WTC11 (cell line): ENCODE data around the gene MED23. TPM values are rescaled to one million over a fixed set of nuclear protein-coding genes. Genes with fewer than 3 reads are reported as not detected.

ENCODE experiments used
- ATAC-seq: fragments of 200-7000 bp; cut with Tn5 transposase; 2 replicates; pipeline ENCODE4 v1.10.0; 2021; ENCODE audit warnings: mild to moderate bottlenecking, moderate library complexity
- CTCF ChIA-PET: fragments of 300-600 bp; sonication (Branson Sonifier 250); formaldehyde crosslinking; loops from one replicate; lab custom pipeline; 2021; ENCODE audit warnings: antibody characterized with exemption; lab: Charles Lee
- POLR2A ChIA-PET: fragments of 350-600 bp; sonication (Branson Sonifier 250); formaldehyde crosslinking; loops from one replicate; lab custom pipeline; 2021; ENCODE audit warnings: antibody characterized with exemption; lab: Charles Lee
- DNase-seq: peaks from one replicate; pipeline ENCODE4 v3.0.0; 2021; ENCODE audit warnings: low spot score
- H3K27ac Mint-ChIP-seq: 2 replicates; pipeline ENCODE4 v1.8.0; 2021; ENCODE audit warnings: mixed read lengths
- H3K27me3 Mint-ChIP-seq: 2 replicates; pipeline ENCODE4 v1.8.0; 2021; ENCODE audit warnings: low read depth, mild to moderate bottlenecking, moderate library complexity, mixed read lengths
- H3K36me3 Mint-ChIP-seq: 2 replicates; pipeline ENCODE4 v1.8.0; 2021; ENCODE audit warnings: mixed read lengths
- H3K4me1 Mint-ChIP-seq: 2 replicates; pipeline ENCODE4 v1.8.0; 2022; ENCODE audit warnings: mixed read lengths
- H3K4me3 Mint-ChIP-seq: 2 replicates; pipeline ENCODE4 v1.8.0; 2021; ENCODE audit warnings: mild to moderate bottlenecking, moderate library complexity, mixed read lengths
- H3K9me3 Mint-ChIP-seq: 2 replicates; pipeline ENCODE4 v1.8.0; 2021; ENCODE audit warnings: mixed read lengths
- ARID4B ChIP-seq: sonication (generic); formaldehyde crosslinking; IDR thresholded peaks from 2 replicates; pipeline ENCODE4 v1.8.0; 2023; ENCODE audit warnings: missing genetic modification reagents, mild to moderate bottlenecking, borderline replicate concordance
- E2F5 ChIP-seq: sonication (generic); formaldehyde crosslinking; IDR thresholded peaks from 2 replicates; pipeline ENCODE4 v1.8.1; 2022; ENCODE audit warnings: mild to moderate bottlenecking, moderate library complexity, missing genetic modification reagents
- ETV6 ChIP-seq: sonication (generic); formaldehyde crosslinking; IDR thresholded peaks from 2 replicates; pipeline ENCODE4 v1.8.1; 2022; ENCODE audit warnings: mild to moderate bottlenecking, missing genetic modification reagents
- FOXP1 ChIP-seq: sonication (generic); formaldehyde crosslinking; IDR thresholded peaks from 2 replicates; pipeline ENCODE4 v1.8.0; 2022; ENCODE audit warnings: missing genetic modification reagents, mild to moderate bottlenecking, moderate library complexity, borderline replicate concordance
- GABPB1 ChIP-seq: sonication (generic); formaldehyde crosslinking; IDR thresholded peaks from 2 replicates; pipeline ENCODE4 v1.8.1; 2023; ENCODE audit warnings: mild to moderate bottlenecking, missing genetic modification reagents
- IRF1 ChIP-seq: sonication (generic); formaldehyde crosslinking; IDR thresholded peaks from 2 replicates; pipeline ENCODE4 v1.8.0; 2023; ENCODE audit warnings: missing genetic modification reagents
- JAZF1 ChIP-seq: fragments of 250-450 bp; sonication (Bioruptor Pico); IDR thresholded peaks from 2 replicates; pipeline ENCODE4 v1.9.0; 2021; ENCODE audit warnings: moderate library complexity, mild to moderate bottlenecking, inconsistent platforms
- MAX ChIP-seq: sonication (generic); formaldehyde crosslinking; IDR thresholded peaks from 2 replicates; pipeline ENCODE4 v1.8.0; 2022; ENCODE audit warnings: mild to moderate bottlenecking, missing genetic modification reagents
- NFE2L1 ChIP-seq: sonication (generic); formaldehyde crosslinking; IDR thresholded peaks from 2 replicates; pipeline ENCODE4 v1.8.1; 2023; ENCODE audit warnings: missing genetic modification reagents
- OVOL2 ChIP-seq: fragments of 250-450 bp; sonication (Bioruptor Pico); IDR thresholded peaks from 2 replicates; pipeline ENCODE4 v1.9.0; 2021; ENCODE audit warnings: mild to moderate bottlenecking, borderline replicate concordance
- PREB ChIP-seq: sonication (generic); formaldehyde crosslinking; IDR thresholded peaks from 2 replicates; pipeline ENCODE4 v1.8.1; 2022; ENCODE audit warnings: mild to moderate bottlenecking, missing genetic modification reagents, moderate library complexity, borderline replicate concordance
- PRRX2 ChIP-seq: fragments of 250-450 bp; sonication (Bioruptor Pico); IDR thresholded peaks from 2 replicates; pipeline ENCODE4 v1.8.0; 2021; ENCODE audit warnings: mild to moderate bottlenecking
- TEAD1 ChIP-seq: sonication (generic); formaldehyde crosslinking; IDR thresholded peaks from 2 replicates; pipeline ENCODE4 v1.8.0; 2022; ENCODE audit warnings: mild to moderate bottlenecking, missing genetic modification reagents
- ZNF232 ChIP-seq: sonication (generic); formaldehyde crosslinking; IDR thresholded peaks from 2 replicates; pipeline ENCODE4 v1.8.0; 2022; ENCODE audit warnings: mild to moderate bottlenecking, missing genetic modification reagents
- ZNF281 ChIP-seq: sonication (generic); formaldehyde crosslinking; IDR thresholded peaks from 2 replicates; pipeline ENCODE4 v1.8.0; 2023; ENCODE audit warnings: mild to moderate bottlenecking, missing genetic modification reagents
- ZNF425 ChIP-seq: fragments of 250-450 bp; sonication (Bioruptor Pico); conservative IDR thresholded peaks from 2 replicates; pipeline ENCODE4 v1.9.0; 2021; ENCODE audit warnings: mild to moderate bottlenecking
- ZNF512 ChIP-seq: sonication (generic); formaldehyde crosslinking; IDR thresholded peaks from 2 replicates; pipeline ENCODE4 v1.8.1; 2022; ENCODE audit warnings: missing genetic modification reagents, borderline replicate concordance
- total RNA-seq: library from RNA; stranded (reverse); gene quantifications from 3 replicates; pipeline ENCODE4 v1.2.3, GENCODE V29; 2021

The MED23 gene
- total RNA-seq, 1 experiment from 2014 or later: 19.0 TPM

- Mint-ChIP-seq H3K4me3 (no peak overlapping the region), H3K36me3 (no peaks in the 10 kb centered on the region), H3K4me1 (0 out of 2 replicates have a peak, but pooled peaks cover 6% of the 10 kb centered on the region), H3K9me3 (peaks cover 14% of the 10 kb centered on the region), H3K27ac (no peak overlapping the region), H3K27me3 (peaks cover 15% of the 10 kb centered on the region)
- ChIA-PET CTCF (interaction anchor here (2.3 kb wide), 1 partner anchor 80 kb away, joined by 6 read pairs; the partner anchor contains the start of gene MED23), POLR2A (interaction anchor here (0.6 kb wide), 1 partner anchor 109 kb away, joined by 3 read pairs; no protein-coding TSS in a partner anchor)
- ATAC-seq (no peak), DNase-seq (no peak)
- TF ChIP-seq ETV6 (CRISPR knock-in tag) (no peak), IRF1 (CRISPR knock-in tag) (no peak), ZNF425 (CRISPR knock-in tag) (no peak), ZNF232 (CRISPR knock-in tag) (no peak), FOXP1 (no peak), ARID4B (CRISPR knock-in tag) (no peak), TEAD1 (no peak), PRRX2 (CRISPR knock-in tag) (no peak), ZNF512 (CRISPR knock-in tag) (no peak), ZNF281 (CRISPR knock-in tag) (no peak), GABPB1 (no peak), MAX (CRISPR knock-in tag) (no peak), JAZF1 (CRISPR knock-in tag) (no peak), E2F5 (CRISPR knock-in tag) (no peak), PREB (CRISPR knock-in tag) (no peak), NFE2L1 (no peak), OVOL2 (no peak)
Observed at GRCh38 chr6:131547488-131547887, 80.6 kb downstream of the MED23 start.
